D721Med (cell line): ENCODE data around the gene TBC1D5.

Experiments
- DNase-seq: peaks from one replicate; pipeline ENCODE4 v3.0.0; 2011; ENCODE audit warnings: low spot score; ENCODE audit not compliant: insufficient read length
- FAIRE-seq: peaks from 2 replicates; lab custom pipeline; 2011; peaks lifted over from hg19 to GRCh38; lab: Jason Lieb, UNC
- CTCF ChIP-seq: IDR thresholded peaks from 2 replicates; pipeline ENCODE4 v1.5.1; 2012; ENCODE audit warnings: mild to moderate bottlenecking, control low read depth; ENCODE audit not compliant: insufficient read depth; ENCODE audit errors: missing control alignments

Gene TBC1D5

GRCh38 chr3:17554078-17554477, 188.4 kb downstream of the TBC1D5 start:
- FAIRE-seq (peak; percentile 16), DNase-seq (no peak)
- TF ChIP-seq CTCF = no peak

- DNase-seq (no peak), FAIRE-seq (no peak)
- TF ChIP-seq CTCF = no peak
These were observed 189.4 kb downstream of the TBC1D5 start for GRCh38 chr3:17553080-17553479.

- FAIRE-seq = no peak
- TF ChIP-seq CTCF = no peak
- DNase-seq = no peak
These were observed 190.1 kb downstream of the TBC1D5 start for GRCh38 chr3:17552351-17552750.

- FAIRE-seq (peak; percentile 25), DNase-seq (no peak)
These were observed 190.5 kb downstream of the TBC1D5 start for GRCh38 chr3:17551895-17552294.

GRCh38 chr3:17551333-17551732, 191.1 kb downstream of the TBC1D5 start:
- no peak for DNase-seq
- peak; percentile 87 for FAIRE-seq
- TF ChIP-seq CTCF = no peak

More at GRCh38 chr3:17551895-17552294, 190.5 kb downstream of the TBC1D5 start:
- TF ChIP-seq CTCF = no peak

- DNase-seq (no peak), FAIRE-seq (no peak)
- no peak for TF ChIP-seq CTCF
These were observed 191.8 kb downstream of the TBC1D5 start for GRCh38 chr3:17550624-17551023.

- no peak for DNase-seq
- no peak for TF ChIP-seq CTCF
- FAIRE-seq = no peak
These were observed 195.8 kb downstream of the TBC1D5 start for GRCh38 chr3:17546500-17547255.
